Fibroblast of skin of left quadriceps (primary cell): ENCODE data around the gene MAGI1.

Experiments
- DNase-seq, 2 experiments: peaks; one replicate each; pipeline ENCODE4 v3.0.0-alpha.2; 2013; ENCODE audit warnings: low read depth in 2 of 2

Gene MAGI1

GRCh38 chr3:65716071-65716751 is 322.5 kb downstream of the MAGI1 start:
- no peak for DNase-seq

GRCh38 chr3:65714134-65714533 is 324.6 kb downstream of the MAGI1 start:
- DNase-seq, result no peak

DNA sequence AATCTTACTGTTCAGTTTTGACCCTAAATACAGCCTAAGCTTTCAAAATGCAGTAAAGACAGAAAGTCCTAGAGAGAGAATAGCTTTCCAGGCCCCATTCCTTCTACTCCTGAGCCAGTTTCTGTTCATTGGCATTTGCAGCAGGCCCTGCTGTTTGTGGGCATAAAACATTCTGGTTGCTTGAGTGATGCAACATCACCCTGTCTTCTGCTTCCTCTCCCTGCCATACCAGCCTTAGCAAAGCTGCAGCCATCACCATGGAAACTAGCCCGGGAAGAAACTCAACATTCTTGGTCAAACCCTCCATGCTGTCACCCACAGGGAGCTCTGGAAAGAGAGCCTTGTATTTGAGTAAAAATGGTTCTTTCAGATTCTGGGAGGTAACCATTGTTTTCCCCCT is 325.7 kb downstream of the MAGI1 start:
- peak; percentile 55 to 57 for DNase-seq

GRCh38 chr3:65712140-65712539 is 326.6 kb downstream of the MAGI1 start:
- DNase-seq, result peak; percentile 44 to 62

GRCh38 chr3:65706776-65707568 is 331.7 kb downstream of the MAGI1 start:
- no peak for DNase-seq

DNA sequence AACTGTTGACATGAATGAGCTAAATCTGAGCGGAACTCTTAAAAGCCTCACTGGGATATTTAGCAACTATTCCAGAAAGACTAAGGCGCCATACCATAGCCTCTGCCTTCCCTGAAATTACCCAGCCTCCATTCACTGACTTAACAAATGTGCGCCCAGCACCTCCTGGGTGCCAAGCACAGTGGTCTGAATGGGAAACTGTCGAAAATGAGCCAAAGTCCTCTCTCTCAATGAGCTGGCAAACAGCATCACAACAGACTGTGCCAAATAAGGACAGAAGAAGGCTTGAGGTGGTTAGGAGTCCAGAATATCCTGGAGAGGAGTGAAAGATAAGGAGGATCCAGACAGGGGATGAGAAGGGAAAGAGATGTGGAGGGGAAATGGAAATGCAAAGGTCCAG is 332.4 kb downstream of the MAGI1 start:
- no peak for DNase-seq

DNA sequence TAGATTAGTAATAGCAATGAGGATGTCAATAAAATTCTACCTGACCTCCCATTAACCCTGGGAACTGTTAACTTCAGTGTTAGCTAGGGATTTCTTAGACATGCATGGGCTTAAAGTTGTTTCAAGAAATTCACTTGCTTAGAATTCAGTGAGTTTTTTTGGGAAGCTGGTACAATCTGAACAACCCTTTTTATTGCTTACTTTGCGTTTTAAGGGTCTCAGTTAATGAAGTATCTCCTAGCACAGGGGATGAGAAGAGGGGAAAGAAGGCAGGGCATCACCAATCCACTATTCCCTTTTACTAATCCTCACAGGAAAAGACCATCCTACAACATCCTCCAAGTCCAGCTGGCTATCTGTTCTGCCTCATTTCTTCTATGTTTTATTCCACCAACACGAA is 334.9 kb downstream of the MAGI1 start:
- DNase-seq, result no peak

DNA sequence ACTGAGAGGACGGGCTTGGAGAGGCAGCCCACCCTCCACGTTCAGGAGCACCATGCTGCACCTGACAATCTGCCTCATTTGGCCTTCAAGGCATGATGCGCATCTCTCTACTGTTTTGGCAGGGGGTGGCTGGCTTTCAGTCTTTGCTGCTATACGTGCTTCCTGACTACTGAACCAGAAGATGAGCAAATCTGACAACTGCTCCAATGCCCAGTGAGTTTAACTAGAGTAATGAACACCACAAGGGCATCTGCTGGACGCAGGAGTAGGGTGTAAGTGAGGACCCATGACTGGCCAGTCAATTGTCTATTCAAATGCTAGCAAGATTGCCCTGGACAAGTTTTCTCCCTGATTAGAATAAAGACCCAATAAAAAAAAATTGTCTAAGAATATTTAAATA is 335.7 kb downstream of the MAGI1 start:
- no peak for DNase-seq

DNA sequence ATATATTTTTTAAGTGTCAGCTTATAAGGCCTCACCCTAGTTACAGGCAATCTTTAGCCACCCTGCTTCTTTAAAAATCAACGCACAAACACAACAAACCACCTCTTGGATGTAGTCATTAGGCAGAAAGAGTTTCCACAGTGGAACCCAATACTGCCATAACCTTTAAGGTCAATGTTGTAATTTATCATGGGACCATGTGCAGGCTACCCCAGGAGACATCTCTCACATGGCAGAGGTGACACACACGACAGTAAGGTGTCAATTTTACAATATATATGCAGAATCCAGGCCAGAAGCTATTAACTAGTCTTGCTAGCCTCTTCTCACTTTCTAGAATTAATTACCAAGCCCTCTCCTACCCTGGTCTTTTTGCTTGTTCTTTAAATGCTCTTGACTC is 336.5 kb downstream of the MAGI1 start:
- no peak for DNase-seq

DNA sequence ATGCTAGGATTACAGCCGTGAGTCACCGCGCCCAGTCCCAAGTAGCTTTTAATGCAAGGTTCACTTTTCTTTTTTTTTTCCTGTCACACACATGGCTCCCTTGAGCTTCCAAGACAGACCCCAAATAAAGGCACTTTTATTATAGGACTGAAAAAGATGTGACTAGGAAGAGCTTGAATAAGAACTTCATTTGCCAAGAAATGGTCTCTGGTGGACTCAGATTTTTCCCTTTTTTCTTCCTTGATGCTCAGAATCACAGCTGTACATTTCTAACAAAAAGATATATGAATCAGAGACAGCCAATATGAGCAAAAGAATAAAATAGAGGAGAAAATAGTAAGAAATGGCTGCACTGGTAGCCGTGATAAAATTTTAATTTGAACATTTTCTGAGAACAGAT is 337.2 kb downstream of the MAGI1 start:
- DNase-seq, result no peak

GRCh38 chr3:65689436-65689835 is 349.3 kb downstream of the MAGI1 start:
- DNase-seq, result no peak

DNA sequence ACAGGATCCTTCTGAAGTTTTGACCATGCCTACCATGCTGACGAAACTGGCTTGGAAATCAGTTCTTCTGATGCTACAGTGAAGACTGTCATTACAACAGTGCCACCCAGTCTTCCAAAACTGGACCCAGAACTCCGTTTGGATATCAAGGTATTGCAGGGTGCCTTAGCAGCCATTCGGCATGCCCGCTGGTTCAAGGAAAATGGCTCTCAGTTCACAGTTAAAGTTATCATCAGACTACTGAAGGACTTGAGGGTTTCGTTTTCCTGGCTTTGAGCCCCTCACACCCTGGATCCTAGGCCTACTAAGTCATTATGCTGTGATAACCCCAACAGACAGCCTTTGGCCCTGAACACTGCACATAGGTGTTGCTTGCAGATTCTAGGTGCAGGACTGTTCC is 351.0 kb downstream of the MAGI1 start:
- no peak for DNase-seq

DNA sequence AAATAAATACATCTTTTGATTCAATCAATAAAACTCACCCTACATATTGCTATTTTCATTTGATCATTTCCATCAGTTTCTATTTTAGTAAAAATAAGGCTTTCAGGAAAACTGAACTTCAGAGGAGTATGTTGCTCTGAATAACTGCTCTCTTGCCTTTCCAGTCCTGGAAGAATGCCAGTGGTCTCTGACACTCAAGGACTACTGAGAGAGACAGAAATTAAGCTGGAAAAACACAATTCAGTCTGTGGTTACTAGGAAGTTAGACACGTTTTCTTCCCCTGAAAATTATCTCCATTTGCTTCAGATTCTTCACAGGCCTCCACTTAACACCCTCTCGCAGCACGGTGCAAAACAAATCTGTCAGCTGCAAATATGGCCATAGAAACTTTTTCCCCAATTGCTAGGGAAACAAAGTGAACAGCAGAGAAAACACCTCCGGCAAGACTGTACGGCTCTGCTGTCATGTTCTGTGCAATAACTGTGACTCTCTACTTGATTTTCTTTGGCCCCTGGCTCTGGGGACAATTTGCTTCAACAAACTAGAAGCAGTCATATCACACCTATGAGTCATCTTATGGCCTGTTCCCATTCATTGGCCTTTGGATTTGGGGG is 353.0 kb downstream of the MAGI1 start:
- no peak for DNase-seq

DNA sequence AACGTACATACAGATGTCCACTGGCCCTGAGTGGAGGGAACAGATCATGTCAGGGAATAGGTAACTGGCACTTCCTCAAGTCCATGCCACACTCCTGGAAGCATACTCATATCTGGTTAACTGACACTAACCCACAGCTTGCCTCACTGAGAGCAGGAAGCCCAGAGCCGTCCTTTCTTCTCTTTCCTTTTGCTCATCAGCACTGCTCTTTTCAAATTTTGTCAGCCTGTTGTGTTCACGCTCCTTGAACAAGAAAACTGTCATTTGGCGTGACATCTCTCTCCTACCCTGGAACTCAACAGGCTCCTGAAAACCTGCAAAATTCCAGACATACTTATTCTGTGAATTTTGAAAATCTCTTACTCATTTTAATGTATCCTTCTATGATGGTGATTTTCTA is 360.2 kb downstream of the MAGI1 start:
- DNase-seq, result no peak

DNA sequence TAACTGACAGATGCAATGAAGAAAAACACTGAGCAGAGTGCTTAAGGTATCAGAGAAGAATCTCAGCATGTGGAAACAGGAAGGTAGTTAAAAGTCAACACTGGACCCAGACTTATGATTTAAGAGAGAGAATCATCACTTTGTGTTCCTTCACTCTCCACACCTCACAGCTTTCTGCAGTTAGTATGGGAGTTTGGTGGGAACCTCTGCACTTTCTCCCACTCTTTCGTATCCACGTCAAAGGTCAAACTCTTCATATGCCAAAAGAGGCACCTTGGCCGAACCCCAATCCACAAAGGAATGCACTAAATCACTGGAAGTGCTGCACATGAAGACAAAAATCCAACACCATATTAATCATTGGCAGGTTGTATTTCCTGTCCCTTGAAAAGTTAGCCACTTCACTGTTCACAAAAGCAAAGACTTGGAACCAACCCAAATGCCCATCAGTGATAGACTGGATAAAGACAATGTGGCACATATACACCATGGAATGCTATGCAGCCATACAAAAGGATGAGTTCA is 361.2 kb downstream of the MAGI1 start:
- no peak for DNase-seq

DNA sequence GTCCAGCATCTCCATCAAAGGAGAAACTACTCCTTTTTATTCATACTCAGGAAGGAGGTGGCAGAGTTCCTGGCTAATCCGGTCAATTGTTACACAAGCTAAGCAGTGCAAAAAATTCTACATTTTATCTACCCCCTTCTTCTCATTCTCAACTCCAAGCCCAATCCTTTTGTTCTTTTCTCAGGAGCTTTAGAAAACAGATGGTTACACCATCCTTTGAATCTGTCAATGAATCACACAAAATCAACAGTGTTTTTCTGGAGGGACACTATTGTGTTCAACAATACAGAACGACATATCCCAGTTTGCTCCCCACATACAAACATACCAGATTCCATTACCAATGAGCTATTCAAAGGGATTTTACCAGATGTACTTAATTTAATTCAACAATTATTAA is 362.1 kb downstream of the MAGI1 start:
- DNase-seq, result no peak

- DNase-seq, result no peak
Observed at GRCh38 chr3:65675011-65675410, 363.7 kb downstream of the MAGI1 start.

DNA sequence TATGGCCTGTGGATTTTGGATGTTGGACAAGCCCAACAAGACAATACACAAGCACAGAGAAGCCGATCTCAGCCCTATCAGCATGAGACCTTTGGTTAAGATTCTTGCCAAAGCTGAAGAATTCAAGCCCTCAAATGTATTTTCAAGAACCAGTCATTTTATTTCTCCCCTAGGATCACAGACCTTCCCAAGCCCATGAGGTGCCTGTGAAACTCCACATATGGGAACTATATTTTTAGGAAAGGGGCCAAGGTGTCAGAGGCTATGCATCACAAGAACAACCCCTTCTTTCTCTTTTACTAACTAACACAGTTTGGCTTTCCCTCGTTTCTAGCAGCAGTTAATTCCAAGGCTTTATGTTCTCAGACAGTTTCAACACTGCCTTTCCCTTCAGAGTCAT is 364.5 kb downstream of the MAGI1 start:
- DNase-seq, result peak in 1 of 2 experiments; percentile 27

DNA sequence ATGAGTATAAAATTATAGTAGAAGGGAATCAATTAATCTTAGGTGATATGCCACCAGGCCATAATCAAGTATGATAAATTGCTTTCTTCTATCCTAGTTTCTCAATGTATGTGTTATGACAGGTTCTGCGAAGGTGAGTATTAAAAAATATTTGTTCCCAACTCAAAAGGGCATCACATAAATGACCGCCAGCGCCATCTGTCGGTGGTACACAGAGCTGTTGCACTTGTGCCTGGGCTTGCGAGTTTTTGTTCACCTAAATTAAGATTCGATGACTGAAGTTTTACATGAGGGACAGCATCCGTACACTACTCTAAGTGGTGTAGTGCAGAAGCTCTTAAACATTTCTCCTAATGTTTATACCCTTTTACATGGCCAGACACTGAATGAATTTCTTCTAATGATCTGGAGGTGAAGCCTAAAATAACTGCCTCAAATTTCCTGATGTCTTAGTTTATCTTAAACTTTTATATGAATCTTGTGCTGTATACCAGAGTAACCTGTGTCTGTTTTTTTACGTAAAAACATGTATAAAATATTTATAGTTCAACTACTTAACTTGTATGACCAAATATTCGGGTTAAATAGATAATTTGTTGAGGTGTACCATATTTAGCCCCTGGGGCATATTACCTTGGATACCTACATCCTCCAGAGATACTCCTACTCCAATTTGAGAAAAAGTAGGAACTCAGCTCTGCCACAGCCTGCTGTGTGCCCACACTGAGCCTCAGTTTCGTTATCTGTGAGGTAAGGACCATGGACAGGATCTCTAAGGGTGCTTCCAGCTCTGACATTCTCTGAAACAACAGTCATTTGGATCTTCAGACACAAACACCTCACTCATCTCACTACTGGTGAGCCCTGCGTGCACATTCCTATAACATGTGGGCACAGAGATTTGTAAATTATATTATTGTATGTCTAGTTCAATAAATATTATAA is 365.6 kb downstream of the MAGI1 start:
- DNase-seq, result no peak

DNA sequence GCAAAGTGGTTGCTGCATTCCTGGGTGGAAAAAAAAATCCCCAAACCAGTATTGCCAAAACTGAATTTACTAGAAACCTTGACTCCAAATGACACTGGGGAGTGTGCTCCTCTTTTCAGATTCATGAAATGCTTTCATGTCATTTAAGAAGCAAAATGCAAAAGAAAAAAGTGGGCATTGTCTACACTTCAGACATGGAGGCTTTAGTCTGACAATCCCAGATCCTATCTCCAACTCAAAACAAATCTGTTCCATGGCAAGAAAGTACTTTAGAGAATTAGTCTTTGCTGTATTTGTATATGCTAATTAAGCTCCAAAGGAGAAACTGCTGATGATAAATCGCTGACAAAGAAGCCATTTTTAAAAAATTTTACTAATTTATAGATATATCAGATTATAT is 366.7 kb downstream of the MAGI1 start:
- DNase-seq, result no peak

- no peak for DNase-seq
Observed at GRCh38 chr3:65671004-65671403, 367.7 kb downstream of the MAGI1 start.
